HG02678 (cell line): ENCODE results near the gene NFIB.

Source experiments
- ATAC-seq: cut with Tn5 transposase; IDR thresholded peaks from one replicate; pipeline ENCODE4 v1.9.1; 2021; ENCODE audit warnings: mild to moderate bottlenecking, moderate library complexity; ENCODE audit not compliant: unreplicated experiment

The NFIB gene

GRCh38 chr9:14249527-14249926, 64.4 kb downstream of the NFIB start:
- ATAC-seq = no peak

- ATAC-seq = no peak
Measured at GRCh38 chr9:14248149-14248548, 65.8 kb downstream of the NFIB start.

- no peak for ATAC-seq
Measured at GRCh38 chr9:14247577-14247976, 66.4 kb downstream of the NFIB start.

- ATAC-seq = no peak
Measured at GRCh38 chr9:14246951-14247350, 67.0 kb downstream of the NFIB start.

- no peak for ATAC-seq
Measured at GRCh38 chr9:14245901-14246525, 67.9 kb downstream of the NFIB start.

- no peak for ATAC-seq
Measured at GRCh38 chr9:14243514-14244042, 70.4 kb downstream of the NFIB start.

- ATAC-seq = no peak
Measured at GRCh38 chr9:14242150-14242805, 71.7 kb downstream of the NFIB start.

GRCh38 chr9:14240537-14240936, 73.4 kb downstream of the NFIB start:
- ATAC-seq = no peak

- ATAC-seq = no peak
Measured at GRCh38 chr9:14238518-14238917, 75.4 kb downstream of the NFIB start.

- no peak for ATAC-seq
Measured at GRCh38 chr9:14238079-14238478, 75.9 kb downstream of the NFIB start.

- ATAC-seq = no peak
Measured at GRCh38 chr9:14236591-14236990, 77.3 kb downstream of the NFIB start.

GRCh38 chr9:14232111-14232510, 81.8 kb downstream of the NFIB start:
- ATAC-seq = no peak

- ATAC-seq = no peak
Measured at GRCh38 chr9:14231196-14231990, 82.5 kb downstream of the NFIB start.

GRCh38 chr9:14228602-14229001, 85.3 kb downstream of the NFIB start:
- no peak for ATAC-seq

- no peak for ATAC-seq
Measured at GRCh38 chr9:14226855-14227532, 86.9 kb downstream of the NFIB start.

GRCh38 chr9:14223081-14223480, 90.9 kb downstream of the NFIB start:
- ATAC-seq = no peak

GRCh38 chr9:14222149-14222835, 91.6 kb downstream of the NFIB start:
- no peak for ATAC-seq

- ATAC-seq = no peak
Measured at GRCh38 chr9:14221558-14221957, 92.4 kb downstream of the NFIB start.

GRCh38 chr9:14221119-14221518, 92.8 kb downstream of the NFIB start:
- ATAC-seq = no peak

- no peak for ATAC-seq
Measured at GRCh38 chr9:14220256-14220655, 93.7 kb downstream of the NFIB start.

- ATAC-seq = no peak
Measured at GRCh38 chr9:14219850-14220249, 94.1 kb downstream of the NFIB start.
